ENCODE data around the gene LCE4A. TPM values are rescaled to one million over a fixed set of nuclear protein-coding genes. Genes with fewer than 3 reads are reported as not detected.

LCE4A gene
- polyA plus RNA-seq (not detected in 2 replicates), polyA minus RNA-seq (not detected in 2 replicates)

GRCh38 chr1:152707860-152708259 lies at the start of gene LCE4A:
LCE4A (plus strand) TSS chr1:152708160; CDS start chr1:152709076, 916 bp downstream.
- Histone ChIP-seq H3K27ac (ENCODE audit: low read length) (no peak within 1 kb of the TSS), H3K36me3 (ENCODE audit: insufficient read depth, low read length) (no peaks in the 10 kb centered on the region), H3K9me3 (ENCODE audit: low read length) (no peaks in the 10 kb centered on the region), H3K27me3 (ENCODE audit: insufficient read depth, low read depth, low read length) (no peaks in the 10 kb centered on the region), H3F3A (ENCODE audit: insufficient read depth, low read length, poor library complexity, severe bottlenecking) (no peaks in the 10 kb centered on the region), H3K9ac (ENCODE audit: low read length) (no peak within 1 kb of the TSS), H3K4me3 (ENCODE audit: low read length) (no peak within 1 kb of the TSS), H4K20me1 (ENCODE audit: insufficient read depth) (no peaks in the 10 kb centered on the region), H2AFZ (ENCODE audit: low read depth, low read length) (no peak within 1 kb of the TSS), H3K9me2 (ENCODE audit: insufficient read depth, low read length) (no peaks in the 10 kb centered on the region), H3K79me2 (replicated peaks; ENCODE audit: insufficient read depth, low read length) (no peaks in the 10 kb centered on the region), H3K4me2 (ENCODE audit: low read length) (no peak within 1 kb of the TSS)
- TF ChIP-seq SMC3 (conservative IDR thresholded peaks at IDR 0.05; ENCODE audit: poor library complexity): no peak
- TF ChIP-seq POLR2AphosphoS5 (IDR thresholded peaks at IDR 0.05): no peak
- TF ChIP-seq EZH2 (IDR thresholded peaks at IDR 0.05; ENCODE audit: borderline replicate concordance, insufficient read depth, low read length, poor library complexity, severe bottlenecking): no peak
- no peak for TF ChIP-seq EP300 (conservative IDR thresholded peaks at IDR 0.05; ENCODE audit: poor library complexity, severe bottlenecking)
- no peak for TF ChIP-seq MXI1 (conservative IDR thresholded peaks at IDR 0.05; ENCODE audit: poor library complexity, severe bottlenecking)
- TF ChIP-seq REST (IDR thresholded peaks at IDR 0.05; ENCODE audit: borderline replicate concordance): no peak
- TF ChIP-seq TAF1 (IDR thresholded peaks at IDR 0.05; ENCODE audit: low read depth): no peak
- no peak for TF ChIP-seq RAD21 (conservative IDR thresholded peaks at IDR 0.05)

GRCh38 chr1:152658649-152659048 lies 49.3 kb upstream of the LCE4A start:
- TF ChIP-seq REST (IDR thresholded peaks at IDR 0.05; ENCODE audit: borderline replicate concordance): no peak
- TF ChIP-seq RAD21 (conservative IDR thresholded peaks at IDR 0.05): no peak
- no peak for TF ChIP-seq EP300 (conservative IDR thresholded peaks at IDR 0.05; ENCODE audit: poor library complexity, severe bottlenecking)
- no peak for TF ChIP-seq POLR2AphosphoS5 (IDR thresholded peaks at IDR 0.05)
- no peak for TF ChIP-seq EZH2 (IDR thresholded peaks at IDR 0.05; ENCODE audit: borderline replicate concordance, insufficient read depth, low read length, poor library complexity, severe bottlenecking)
- TF ChIP-seq TAF1 (IDR thresholded peaks at IDR 0.05; ENCODE audit: low read depth): no peak
- H3K36me3 ChIP-seq (ENCODE audit: insufficient read depth, low read length): no peaks in the 10 kb centered on the region
- no peak overlapping the region for H3K4me3 ChIP-seq (ENCODE audit: low read length)
- H3K27ac ChIP-seq (ENCODE audit: low read length): no peak overlapping the region
- no peaks in the 10 kb centered on the region for H3K9me2 ChIP-seq (ENCODE audit: insufficient read depth, low read length)
- no peaks in the 10 kb centered on the region for H3F3A ChIP-seq (ENCODE audit: insufficient read depth, low read length, poor library complexity, severe bottlenecking)
- no peaks in the 10 kb centered on the region for H4K20me1 ChIP-seq (ENCODE audit: insufficient read depth)
- no peak overlapping the region for H3K9ac ChIP-seq (ENCODE audit: low read length)
- H3K27me3 ChIP-seq (ENCODE audit: insufficient read depth, low read depth, low read length): no peaks in the 10 kb centered on the region
- no peak overlapping the region for H2AFZ ChIP-seq (ENCODE audit: low read depth, low read length)
- H3K79me2 ChIP-seq (replicated peaks; ENCODE audit: insufficient read depth, low read length): no peaks in the 10 kb centered on the region
- no peak overlapping the region for H3K4me2 ChIP-seq (ENCODE audit: low read length)
- H3K9me3 ChIP-seq (ENCODE audit: low read length): peaks cover 4% of the 10 kb centered on the region
